HepG2 (cell line): ENCODE measurements around the gene ABHD17C. TPM values are rescaled to one million over a fixed set of nuclear protein-coding genes. Genes with fewer than 3 reads are reported as not detected.

Source experiments
- BRCA1 ChIP-seq: sonication (generic); formaldehyde crosslinking; IDR thresholded peaks from 2 replicates; pipeline ENCODE4 v1.4.0; 2020; ENCODE audit warnings: missing genetic modification reagents
- MLLT10 ChIP-seq: sonication (generic); formaldehyde crosslinking; IDR thresholded peaks from 2 replicates; pipeline ENCODE4 v1.4.0; 2020; ENCODE audit warnings: missing genetic modification reagents
- NFE2L1 ChIP-seq: sonication (generic); formaldehyde crosslinking; IDR thresholded peaks from 2 replicates; pipeline ENCODE4 v1.4.0; 2020; ENCODE audit warnings: missing genetic modification reagents, mild to moderate bottlenecking, borderline replicate concordance
- NR2C2 ChIP-seq: sonication (generic); formaldehyde crosslinking; IDR thresholded peaks from 2 replicates; pipeline ENCODE4 v1.4.0; 2020; ENCODE audit warnings: missing genetic modification reagents, mild to moderate bottlenecking, moderate library complexity, borderline replicate concordance
- SUZ12 ChIP-seq: fragments of 150-350 bp; IDR thresholded peaks from 2 replicates; pipeline ENCODE4 v1.6.1; 2014; ENCODE audit warnings: low read depth, low read length
- ZFP62 ChIP-seq: sonication (generic); formaldehyde crosslinking; IDR thresholded peaks from 2 replicates; pipeline ENCODE4 v1.4.0; 2020; ENCODE audit warnings: missing genetic modification reagents
- ZNF614 ChIP-seq: IDR thresholded peaks from 2 replicates; pipeline ENCODE4 v1.6.1; 2018; ENCODE audit warnings: missing biosample characterization, missing genetic modification reagents, inconsistent platforms, borderline replicate concordance
- polyA plus RNA-seq, 8 experiments: library from polyadenylated mRNA; depleted of rRNA in 3 of 8; stranded (reverse) in 7 of 8; unstranded in 1 of 8; fragments of >200 nt; fragmentation: Illumina TruSeq in 4 of 8; extraction: Trizol in 4 of 8; gene quantifications; 2 replicates each; pipeline versions ENCODE4 v1.2.1 to v1.2.3, GENCODE V29; 2011 to 2016; ENCODE audit warnings: low read depth in 4 of 8, missing spikeins in 1 of 8, mixed read lengths in 1 of 8; ENCODE audit not compliant: insufficient read depth in 1 of 8
- total RNA-seq, 5 experiments: library from RNA; depleted of rRNA; stranded (reverse); fragments of >200 nt; fragmentation: Illumina TruSeq; extraction: Trizol; gene quantifications; 2 replicates each; pipeline ENCODE4 v1.2.3, GENCODE V29; 2016; ENCODE audit warnings: low read depth in 1 of 5
- TF ChIP-seq, protein P1 (sequence below): sonication (generic); formaldehyde crosslinking; IDR thresholded peaks from 2 replicates; pipeline ENCODE4 v1.9.0; 2021; ENCODE audit warnings: mild to moderate bottlenecking, missing genetic modification reagents
- TF ChIP-seq, protein P2 (sequence below): sonication (generic); formaldehyde crosslinking; IDR thresholded peaks from 2 replicates; pipeline ENCODE4 v1.4.0; 2020; ENCODE audit warnings: missing genetic modification reagents
- TF ChIP-seq, protein P3 (sequence below): sonication (generic); formaldehyde crosslinking; IDR thresholded peaks from 2 replicates; pipeline ENCODE4 v1.4.0; 2020; ENCODE audit warnings: missing genetic modification reagents, borderline replicate concordance
- TF ChIP-seq, protein P4 (sequence below): sonication (generic); formaldehyde crosslinking; IDR thresholded peaks from 2 replicates; pipeline ENCODE4 v1.8.0; 2022; ENCODE audit warnings: missing genetic modification reagents, mild to moderate bottlenecking, inconsistent platforms, borderline replicate concordance
- TF ChIP-seq, protein P5 (sequence below): sonication (generic); formaldehyde crosslinking; IDR thresholded peaks from 2 replicates; pipeline ENCODE4 v1.5.1; 2020; ENCODE audit warnings: mild to moderate bottlenecking, missing genetic modification reagents, moderate library complexity
- TF ChIP-seq, protein P6 (sequence below): sonication (generic); formaldehyde crosslinking; IDR thresholded peaks from 2 replicates; pipeline ENCODE4 v1.4.0; 2020; ENCODE audit warnings: missing genetic modification reagents

Gene ABHD17C
- total and polyA plus RNA-seq, 2 of the 13 experiments (the other 11 are each of a cell fraction or from before 2014, with no cell fraction given): 2.9 to 3.9 TPM

DNA sequence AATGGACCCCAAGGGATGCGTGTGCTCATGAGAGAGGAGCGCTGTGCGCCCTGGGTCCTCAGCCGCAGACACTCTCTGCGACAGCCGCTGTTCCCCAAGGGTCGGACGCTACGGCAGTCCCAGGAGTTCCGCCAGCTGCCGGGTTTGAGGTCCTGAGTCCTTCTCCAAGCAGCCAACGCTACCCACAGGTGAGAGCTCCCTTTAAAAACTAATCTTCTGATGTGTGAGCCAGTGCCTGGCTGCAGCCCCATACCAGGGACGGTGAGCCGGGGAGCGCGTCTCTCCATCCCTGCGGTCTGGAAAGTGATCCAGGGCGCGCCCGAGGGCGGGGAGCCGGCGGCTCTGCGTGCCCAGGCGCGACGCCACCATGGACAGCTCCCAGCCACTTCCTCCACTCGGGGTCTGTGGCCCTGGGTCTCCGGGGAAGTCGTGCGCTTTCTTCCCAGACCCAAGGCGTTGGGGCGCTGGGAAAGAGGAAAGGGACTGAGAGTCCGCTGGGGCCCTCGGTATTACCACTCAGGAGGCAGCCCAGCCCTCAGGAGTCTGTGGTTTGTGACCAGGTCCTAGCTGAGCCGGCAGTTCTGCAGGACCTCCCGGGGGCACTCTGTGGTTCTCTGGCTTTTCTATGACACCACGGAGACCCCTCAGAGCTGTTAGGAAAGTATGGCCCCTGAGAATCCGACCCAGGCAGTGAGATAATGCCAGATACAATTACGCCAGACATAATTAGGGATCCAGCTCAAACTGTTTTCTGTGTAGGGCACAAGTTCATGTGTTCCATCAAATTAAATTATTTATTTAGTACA, 85.5 kb downstream of the ABHD17C start (continued):
- TF ChIP-seq, protein P1, sequence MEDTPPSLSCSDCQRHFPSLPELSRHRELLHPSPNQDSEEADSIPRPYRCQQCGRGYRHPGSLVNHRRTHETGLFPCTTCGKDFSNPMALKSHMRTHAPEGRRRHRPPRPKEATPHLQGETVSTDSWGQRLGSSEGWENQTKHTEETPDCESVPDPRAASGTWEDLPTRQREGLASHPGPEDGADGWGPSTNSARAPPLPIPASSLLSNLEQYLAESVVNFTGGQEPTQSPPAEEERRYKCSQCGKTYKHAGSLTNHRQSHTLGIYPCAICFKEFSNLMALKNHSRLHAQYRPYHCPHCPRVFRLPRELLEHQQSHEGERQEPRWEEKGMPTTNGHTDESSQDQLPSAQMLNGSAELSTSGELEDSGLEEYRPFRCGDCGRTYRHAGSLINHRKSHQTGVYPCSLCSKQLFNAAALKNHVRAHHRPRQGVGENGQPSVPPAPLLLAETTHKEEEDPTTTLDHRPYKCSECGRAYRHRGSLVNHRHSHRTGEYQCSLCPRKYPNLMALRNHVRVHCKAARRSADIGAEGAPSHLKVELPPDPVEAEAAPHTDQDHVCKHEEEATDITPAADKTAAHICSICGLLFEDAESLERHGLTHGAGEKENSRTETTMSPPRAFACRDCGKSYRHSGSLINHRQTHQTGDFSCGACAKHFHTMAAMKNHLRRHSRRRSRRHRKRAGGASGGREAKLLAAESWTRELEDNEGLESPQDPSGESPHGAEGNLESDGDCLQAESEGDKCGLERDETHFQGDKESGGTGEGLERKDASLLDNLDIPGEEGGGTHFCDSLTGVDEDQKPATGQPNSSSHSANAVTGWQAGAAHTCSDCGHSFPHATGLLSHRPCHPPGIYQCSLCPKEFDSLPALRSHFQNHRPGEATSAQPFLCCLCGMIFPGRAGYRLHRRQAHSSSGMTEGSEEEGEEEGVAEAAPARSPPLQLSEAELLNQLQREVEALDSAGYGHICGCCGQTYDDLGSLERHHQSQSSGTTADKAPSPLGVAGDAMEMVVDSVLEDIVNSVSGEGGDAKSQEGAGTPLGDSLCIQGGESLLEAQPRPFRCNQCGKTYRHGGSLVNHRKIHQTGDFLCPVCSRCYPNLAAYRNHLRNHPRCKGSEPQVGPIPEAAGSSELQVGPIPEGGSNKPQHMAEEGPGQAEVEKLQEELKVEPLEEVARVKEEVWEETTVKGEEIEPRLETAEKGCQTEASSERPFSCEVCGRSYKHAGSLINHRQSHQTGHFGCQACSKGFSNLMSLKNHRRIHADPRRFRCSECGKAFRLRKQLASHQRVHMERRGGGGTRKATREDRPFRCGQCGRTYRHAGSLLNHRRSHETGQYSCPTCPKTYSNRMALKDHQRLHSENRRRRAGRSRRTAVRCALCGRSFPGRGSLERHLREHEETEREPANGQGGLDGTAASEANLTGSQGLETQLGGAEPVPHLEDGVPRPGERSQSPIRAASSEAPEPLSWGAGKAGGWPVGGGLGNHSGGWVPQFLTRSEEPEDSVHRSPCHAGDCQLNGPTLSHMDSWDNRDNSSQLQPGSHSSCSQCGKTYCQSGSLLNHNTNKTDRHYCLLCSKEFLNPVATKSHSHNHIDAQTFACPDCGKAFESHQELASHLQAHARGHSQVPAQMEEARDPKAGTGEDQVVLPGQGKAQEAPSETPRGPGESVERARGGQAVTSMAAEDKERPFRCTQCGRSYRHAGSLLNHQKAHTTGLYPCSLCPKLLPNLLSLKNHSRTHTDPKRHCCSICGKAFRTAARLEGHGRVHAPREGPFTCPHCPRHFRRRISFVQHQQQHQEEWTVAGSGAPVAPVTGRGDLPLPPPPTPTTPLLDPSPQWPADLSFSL (CRISPR knock-in tag): no peak
- peak; percentile 49; the same call in 1 of the 2 replicates for TF ChIP-seq NR2C2 (CRISPR knock-in tag)
- TF ChIP-seq, protein P2, sequence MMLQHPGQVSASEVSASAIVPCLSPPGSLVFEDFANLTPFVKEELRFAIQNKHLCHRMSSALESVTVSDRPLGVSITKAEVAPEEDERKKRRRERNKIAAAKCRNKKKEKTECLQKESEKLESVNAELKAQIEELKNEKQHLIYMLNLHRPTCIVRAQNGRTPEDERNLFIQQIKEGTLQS (CRISPR knock-in tag): peak; percentile 76
- TF ChIP-seq, protein P3, sequence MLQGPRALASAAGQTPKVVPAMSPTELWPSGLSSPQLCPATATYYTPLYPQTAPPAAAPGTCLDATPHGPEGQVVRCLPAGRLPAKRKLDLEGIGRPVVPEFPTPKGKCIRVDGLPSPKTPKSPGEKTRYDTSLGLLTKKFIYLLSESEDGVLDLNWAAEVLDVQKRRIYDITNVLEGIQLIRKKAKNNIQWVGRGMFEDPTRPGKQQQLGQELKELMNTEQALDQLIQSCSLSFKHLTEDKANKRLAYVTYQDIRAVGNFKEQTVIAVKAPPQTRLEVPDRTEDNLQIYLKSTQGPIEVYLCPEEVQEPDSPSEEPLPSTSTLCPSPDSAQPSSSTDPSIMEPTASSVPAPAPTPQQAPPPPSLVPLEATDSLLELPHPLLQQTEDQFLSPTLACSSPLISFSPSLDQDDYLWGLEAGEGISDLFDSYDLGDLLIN (CRISPR knock-in tag): peak; percentile 76; the same call in 1 of the 2 replicates
- TF ChIP-seq BRCA1 (CRISPR knock-in tag): peak; percentile 98
- TF ChIP-seq, protein P4, sequence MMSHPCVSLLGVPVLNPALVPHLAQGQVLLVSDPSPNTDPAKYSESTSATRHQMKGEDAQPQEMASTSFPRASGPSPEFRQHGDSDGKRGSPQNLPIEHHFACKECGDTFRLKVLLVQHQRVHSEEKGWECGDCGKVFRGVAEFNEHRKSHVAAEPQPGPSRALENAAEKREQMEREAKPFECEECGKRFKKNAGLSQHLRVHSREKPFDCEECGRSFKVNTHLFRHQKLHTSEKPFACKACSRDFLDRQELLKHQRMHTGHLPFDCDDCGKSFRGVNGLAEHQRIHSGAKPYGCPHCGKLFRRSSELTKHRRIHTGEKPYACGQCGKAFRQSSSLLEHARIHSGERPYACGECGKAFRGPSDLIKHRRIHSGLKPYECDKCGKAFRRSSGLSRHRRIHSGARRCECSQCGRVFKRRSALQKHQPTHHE (CRISPR knock-in tag): no peak
- TF ChIP-seq, protein P5, sequence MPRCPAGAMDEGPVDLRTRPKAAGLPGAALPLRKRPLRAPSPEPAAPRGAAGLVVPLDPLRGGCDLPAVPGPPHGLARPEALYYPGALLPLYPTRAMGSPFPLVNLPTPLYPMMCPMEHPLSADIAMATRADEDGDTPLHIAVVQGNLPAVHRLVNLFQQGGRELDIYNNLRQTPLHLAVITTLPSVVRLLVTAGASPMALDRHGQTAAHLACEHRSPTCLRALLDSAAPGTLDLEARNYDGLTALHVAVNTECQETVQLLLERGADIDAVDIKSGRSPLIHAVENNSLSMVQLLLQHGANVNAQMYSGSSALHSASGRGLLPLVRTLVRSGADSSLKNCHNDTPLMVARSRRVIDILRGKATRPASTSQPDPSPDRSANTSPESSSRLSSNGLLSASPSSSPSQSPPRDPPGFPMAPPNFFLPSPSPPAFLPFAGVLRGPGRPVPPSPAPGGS: no peak
- TF ChIP-seq NFE2L1 (CRISPR knock-in tag): peak; percentile 54; the same call in 1 of the 2 replicates
- TF ChIP-seq, protein P6, sequence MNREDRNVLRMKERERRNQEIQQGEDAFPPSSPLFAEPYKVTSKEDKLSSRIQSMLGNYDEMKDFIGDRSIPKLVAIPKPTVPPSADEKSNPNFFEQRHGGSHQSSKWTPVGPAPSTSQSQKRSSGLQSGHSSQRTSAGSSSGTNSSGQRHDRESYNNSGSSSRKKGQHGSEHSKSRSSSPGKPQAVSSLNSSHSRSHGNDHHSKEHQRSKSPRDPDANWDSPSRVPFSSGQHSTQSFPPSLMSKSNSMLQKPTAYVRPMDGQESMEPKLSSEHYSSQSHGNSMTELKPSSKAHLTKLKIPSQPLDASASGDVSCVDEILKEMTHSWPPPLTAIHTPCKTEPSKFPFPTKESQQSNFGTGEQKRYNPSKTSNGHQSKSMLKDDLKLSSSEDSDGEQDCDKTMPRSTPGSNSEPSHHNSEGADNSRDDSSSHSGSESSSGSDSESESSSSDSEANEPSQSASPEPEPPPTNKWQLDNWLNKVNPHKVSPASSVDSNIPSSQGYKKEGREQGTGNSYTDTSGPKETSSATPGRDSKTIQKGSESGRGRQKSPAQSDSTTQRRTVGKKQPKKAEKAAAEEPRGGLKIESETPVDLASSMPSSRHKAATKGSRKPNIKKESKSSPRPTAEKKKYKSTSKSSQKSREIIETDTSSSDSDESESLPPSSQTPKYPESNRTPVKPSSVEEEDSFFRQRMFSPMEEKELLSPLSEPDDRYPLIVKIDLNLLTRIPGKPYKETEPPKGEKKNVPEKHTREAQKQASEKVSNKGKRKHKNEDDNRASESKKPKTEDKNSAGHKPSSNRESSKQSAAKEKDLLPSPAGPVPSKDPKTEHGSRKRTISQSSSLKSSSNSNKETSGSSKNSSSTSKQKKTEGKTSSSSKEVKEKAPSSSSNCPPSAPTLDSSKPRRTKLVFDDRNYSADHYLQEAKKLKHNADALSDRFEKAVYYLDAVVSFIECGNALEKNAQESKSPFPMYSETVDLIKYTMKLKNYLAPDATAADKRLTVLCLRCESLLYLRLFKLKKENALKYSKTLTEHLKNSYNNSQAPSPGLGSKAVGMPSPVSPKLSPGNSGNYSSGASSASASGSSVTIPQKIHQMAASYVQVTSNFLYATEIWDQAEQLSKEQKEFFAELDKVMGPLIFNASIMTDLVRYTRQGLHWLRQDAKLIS (CRISPR knock-in tag): no peak
- no peak for TF ChIP-seq MLLT10 (CRISPR knock-in tag)
- TF ChIP-seq ZNF614 (CRISPR knock-in tag): peak; percentile 51; the same call in 1 of the 2 replicates
- no peak for TF ChIP-seq SUZ12
- no peak for TF ChIP-seq ZFP62
